ENCODE data around the gene GALNT18.

GRCh38 chr11:11336664-11337063 is 285.1 kb downstream of the GALNT18 start:
- TF ChIP-seq, protein P1, sequence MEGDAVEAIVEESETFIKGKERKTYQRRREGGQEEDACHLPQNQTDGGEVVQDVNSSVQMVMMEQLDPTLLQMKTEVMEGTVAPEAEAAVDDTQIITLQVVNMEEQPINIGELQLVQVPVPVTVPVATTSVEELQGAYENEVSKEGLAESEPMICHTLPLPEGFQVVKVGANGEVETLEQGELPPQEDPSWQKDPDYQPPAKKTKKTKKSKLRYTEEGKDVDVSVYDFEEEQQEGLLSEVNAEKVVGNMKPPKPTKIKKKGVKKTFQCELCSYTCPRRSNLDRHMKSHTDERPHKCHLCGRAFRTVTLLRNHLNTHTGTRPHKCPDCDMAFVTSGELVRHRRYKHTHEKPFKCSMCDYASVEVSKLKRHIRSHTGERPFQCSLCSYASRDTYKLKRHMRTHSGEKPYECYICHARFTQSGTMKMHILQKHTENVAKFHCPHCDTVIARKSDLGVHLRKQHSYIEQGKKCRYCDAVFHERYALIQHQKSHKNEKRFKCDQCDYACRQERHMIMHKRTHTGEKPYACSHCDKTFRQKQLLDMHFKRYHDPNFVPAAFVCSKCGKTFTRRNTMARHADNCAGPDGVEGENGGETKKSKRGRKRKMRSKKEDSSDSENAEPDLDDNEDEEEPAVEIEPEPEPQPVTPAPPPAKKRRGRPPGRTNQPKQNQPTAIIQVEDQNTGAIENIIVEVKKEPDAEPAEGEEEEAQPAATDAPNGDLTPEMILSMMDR (conservative IDR thresholded peaks at IDR 0.05; ENCODE audit: low read depth in 2 of 2) = no peak
- TF ChIP-seq POLR2AphosphoS5 (IDR thresholded peaks at IDR 0.05; ENCODE audit: low read depth) (no peak), EZH2 (IDR thresholded peaks at IDR 0.05; ENCODE audit: low read depth, unreplicated experiment) (no peak), EZH2phosphoT487 (IDR thresholded peaks at IDR 0.05; ENCODE audit: unreplicated experiment) (no peak), CREB1 (CRISPR knock-in tag; IDR thresholded peaks at IDR 0.05; ENCODE audit: low read depth) (no peak), ZNF114 (CRISPR knock-in tag; IDR thresholded peaks at IDR 0.05) (no peak), ZNF331 (CRISPR knock-in tag; IDR thresholded peaks at IDR 0.05; ENCODE audit: low read depth) (no peak)
- TF ChIP-seq, protein P2, sequence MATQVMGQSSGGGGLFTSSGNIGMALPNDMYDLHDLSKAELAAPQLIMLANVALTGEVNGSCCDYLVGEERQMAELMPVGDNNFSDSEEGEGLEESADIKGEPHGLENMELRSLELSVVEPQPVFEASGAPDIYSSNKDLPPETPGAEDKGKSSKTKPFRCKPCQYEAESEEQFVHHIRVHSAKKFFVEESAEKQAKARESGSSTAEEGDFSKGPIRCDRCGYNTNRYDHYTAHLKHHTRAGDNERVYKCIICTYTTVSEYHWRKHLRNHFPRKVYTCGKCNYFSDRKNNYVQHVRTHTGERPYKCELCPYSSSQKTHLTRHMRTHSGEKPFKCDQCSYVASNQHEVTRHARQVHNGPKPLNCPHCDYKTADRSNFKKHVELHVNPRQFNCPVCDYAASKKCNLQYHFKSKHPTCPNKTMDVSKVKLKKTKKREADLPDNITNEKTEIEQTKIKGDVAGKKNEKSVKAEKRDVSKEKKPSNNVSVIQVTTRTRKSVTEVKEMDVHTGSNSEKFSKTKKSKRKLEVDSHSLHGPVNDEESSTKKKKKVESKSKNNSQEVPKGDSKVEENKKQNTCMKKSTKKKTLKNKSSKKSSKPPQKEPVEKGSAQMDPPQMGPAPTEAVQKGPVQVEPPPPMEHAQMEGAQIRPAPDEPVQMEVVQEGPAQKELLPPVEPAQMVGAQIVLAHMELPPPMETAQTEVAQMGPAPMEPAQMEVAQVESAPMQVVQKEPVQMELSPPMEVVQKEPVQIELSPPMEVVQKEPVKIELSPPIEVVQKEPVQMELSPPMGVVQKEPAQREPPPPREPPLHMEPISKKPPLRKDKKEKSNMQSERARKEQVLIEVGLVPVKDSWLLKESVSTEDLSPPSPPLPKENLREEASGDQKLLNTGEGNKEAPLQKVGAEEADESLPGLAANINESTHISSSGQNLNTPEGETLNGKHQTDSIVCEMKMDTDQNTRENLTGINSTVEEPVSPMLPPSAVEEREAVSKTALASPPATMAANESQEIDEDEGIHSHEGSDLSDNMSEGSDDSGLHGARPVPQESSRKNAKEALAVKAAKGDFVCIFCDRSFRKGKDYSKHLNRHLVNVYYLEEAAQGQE (IDR thresholded peaks at IDR 0.05; ENCODE audit: unreplicated experiment) = no peak
- TF ChIP-seq, protein P3, sequence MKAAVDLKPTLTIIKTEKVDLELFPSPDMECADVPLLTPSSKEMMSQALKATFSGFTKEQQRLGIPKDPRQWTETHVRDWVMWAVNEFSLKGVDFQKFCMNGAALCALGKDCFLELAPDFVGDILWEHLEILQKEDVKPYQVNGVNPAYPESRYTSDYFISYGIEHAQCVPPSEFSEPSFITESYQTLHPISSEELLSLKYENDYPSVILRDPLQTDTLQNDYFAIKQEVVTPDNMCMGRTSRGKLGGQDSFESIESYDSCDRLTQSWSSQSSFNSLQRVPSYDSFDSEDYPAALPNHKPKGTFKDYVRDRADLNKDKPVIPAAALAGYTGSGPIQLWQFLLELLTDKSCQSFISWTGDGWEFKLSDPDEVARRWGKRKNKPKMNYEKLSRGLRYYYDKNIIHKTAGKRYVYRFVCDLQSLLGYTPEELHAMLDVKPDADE (IDR thresholded peaks at IDR 0.05) = no peak
